ENCODE measurements around the gene RPL13. TPM values are rescaled to one million over a fixed set of nuclear protein-coding genes. Genes with fewer than 3 reads are reported as not detected.

The RPL13 gene
- total and polyA plus RNA-seq, 2 of the 8 experiments (the other 6 are each of a cell fraction or from before 2014, with no cell fraction given) = 2,162 to 7,384 TPM

GRCh38 chr16:89522287-89522686, 38.2 kb upstream of the RPL13 start:
- Histone ChIP-seq H3K27ac (ENCODE audit: low read depth, low read length) (no peak overlapping the region), H3K4me3 (ENCODE audit: extremely low read depth in 1 of 4, insufficient read depth in 2 of 4, low read depth in 3 of 4, low read length in 4 of 4) (no peak overlapping the region), H3K56ac (replicated peaks; ENCODE audit: insufficient read length, low read depth, low read length) (no peak overlapping the region), H4K8ac (ENCODE audit: extremely low read depth, insufficient read depth, low read length) (no peak overlapping the region), H2BK12ac (ENCODE audit: low read depth, low read length) (no peak overlapping the region), H2AK5ac (ENCODE audit: low read depth, low read length) (no peak overlapping the region), H3K36me3 (ENCODE audit: control insufficient read depth in 2 of 4, insufficient read depth in 4 of 4, low read length in 3 of 4) (peaks cover 13 to 58% (median 44%) of the 10 kb centered on the region in 4 experiments), H3K14ac (ENCODE audit: insufficient read length) (no peak overlapping the region), H3K23ac (ENCODE audit: insufficient read length) (no peak overlapping the region), H3K4me1 (replicated peaks in 1 of 4; ENCODE audit: control insufficient read depth in 3 of 4, insufficient read depth in 4 of 4, low read length in 3 of 4) (no peaks in the 10 kb centered on the region; a peak in 1 of 7 replicates), H3K4ac (replicated peaks; ENCODE audit: insufficient read length, low read depth, low read length) (no peak overlapping the region), H3K23me2 (ENCODE audit: low read depth, low read length) (no peaks in the 10 kb centered on the region), H4K20me1 (replicated peaks in 1 of 2; ENCODE audit: control insufficient read depth in 1 of 2, insufficient read depth in 2 of 2, low read length in 2 of 2) (peaks cover 9 to 13% of the 10 kb centered on the region in 2 experiments), H3K27me3 (replicated peaks in 1 of 4; ENCODE audit: control insufficient read depth in 3 of 4, extremely low read depth in 1 of 4, insufficient read depth in 3 of 4, low read length in 3 of 4) (no peaks in the 10 kb centered on the region), H2BK20ac (ENCODE audit: low read length) (no peak overlapping the region), H4K91ac (replicated peaks; ENCODE audit: insufficient read length, low read length) (no peak overlapping the region), H3K4me2 (ENCODE audit: insufficient read depth in 1 of 2, low read depth in 2 of 2, low read length in 2 of 2) (no peak overlapping the region), H2AFZ (ENCODE audit: low read length) (no peak overlapping the region), H2BK120ac (replicated peaks; ENCODE audit: low read depth, low read length) (no peak overlapping the region), H2BK15ac (ENCODE audit: low read length) (no peak overlapping the region), H2BK5ac (ENCODE audit: low read depth, low read length) (no peak overlapping the region), H3K79me2 (ENCODE audit: control insufficient read depth in 1 of 2, insufficient read depth in 2 of 2, low read length in 2 of 2) (peaks cover 3 to 38% of the 10 kb centered on the region in 2 experiments; a peak in 3 of 4 replicates), H3K9me3 (ENCODE audit: insufficient read depth in 2 of 2, low read depth in 1 of 2, low read length in 1 of 2) (no peaks in the 10 kb centered on the region), H3K9ac (replicated peaks in 1 of 4; ENCODE audit: extremely low read depth in 1 of 4, low read depth in 3 of 4, low read length in 3 of 4) (no peak overlapping the region), H3K18ac (ENCODE audit: extremely low read depth, low read length) (no peak overlapping the region), H3K79me1 (ENCODE audit: low read depth, low read length) (peaks cover 10% of the 10 kb centered on the region), H4K5ac (ENCODE audit: insufficient read length, low read depth, low read length) (no peak overlapping the region)
- 90% methylated on average over 31 of the region's 31 CpGs; no CpG with 5 or more reads in 1 of the 2 experiments for WGBS, 2 experiments (ENCODE audit: extremely low coverage in 1 of 2, insufficient coverage in 1 of 2, insufficient read length in 1 of 2, insufficient replicate concordance in 2 of 2, low coverage in 1 of 2, low lambda C conversion rate in 2 of 2, missing lambda C conversion rate in 1 of 2)
- POLR2A ChIA-PET (ENCODE audit: partially characterized antibody) = interaction anchor here (1.3 to 2.1 kb wide), 2 partner anchors 14 to 231 kb away, joined by 3 to 6 read pairs; partner anchors contain the start of gene SPG7
- DNase-seq (ENCODE audit: low read depth in 1 of 2, low spot score in 2 of 2) = no peak
- TF ChIP-seq SRF (IDR thresholded peaks at IDR 0.05; ENCODE audit: low read depth, low read length) (no peak), BRCA1 (IDR thresholded peaks at IDR 0.05; ENCODE audit: low read depth, low read length) (no peak)
- no peak for FAIRE-seq
- CTCF ChIA-PET (ENCODE audit: partially characterized antibody) = no interaction called here

All from H1 (cell line).